Measurements from ENCODE around the gene NTN5. TPM values are rescaled to one million over a fixed set of nuclear protein-coding genes. Genes with fewer than 3 reads are reported as not detected.

The NTN5 gene, protein sequence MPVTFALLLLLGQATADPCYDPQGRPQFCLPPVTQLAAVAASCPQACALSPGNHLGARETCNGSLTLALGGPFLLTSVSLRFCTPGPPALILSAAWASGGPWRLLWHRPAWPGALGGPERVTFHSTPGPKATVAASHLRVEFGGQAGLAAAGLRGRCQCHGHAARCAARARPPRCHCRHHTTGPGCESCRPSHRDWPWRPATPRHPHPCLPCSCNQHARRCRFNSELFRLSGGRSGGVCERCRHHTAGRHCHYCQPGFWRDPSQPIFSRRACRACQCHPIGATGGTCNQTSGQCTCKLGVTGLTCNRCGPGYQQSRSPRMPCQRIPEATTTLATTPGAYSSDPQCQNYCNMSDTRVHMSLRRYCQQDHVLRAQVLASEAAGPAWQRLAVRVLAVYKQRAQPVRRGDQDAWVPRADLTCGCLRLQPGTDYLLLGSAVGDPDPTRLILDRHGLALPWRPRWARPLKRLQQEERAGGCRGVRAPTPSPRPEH
- 1 to 10 TPM in 1 of 2 donors, under 1 TPM in 1; 0.54 to 2.8 TPM for total RNA-seq

DNA sequence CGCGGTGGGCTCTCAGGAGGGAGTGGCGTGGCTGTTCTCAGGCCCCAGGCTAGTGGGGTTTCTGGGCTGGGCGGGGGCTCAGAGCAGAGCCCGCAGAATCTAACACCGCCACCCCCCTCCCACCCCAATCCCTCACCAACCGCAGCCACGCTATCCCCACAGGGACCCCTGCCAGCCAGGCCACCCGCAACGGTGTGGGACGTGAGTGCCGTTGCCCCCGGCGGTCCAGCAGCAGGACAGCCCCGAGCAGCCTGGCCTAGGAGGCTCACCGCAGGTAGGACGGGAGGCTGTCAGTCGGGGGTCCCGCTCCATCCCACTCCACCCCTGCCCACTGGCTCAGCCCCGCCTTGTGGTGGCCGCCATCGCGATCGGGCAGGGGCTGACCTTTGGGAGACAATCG, at the start of gene NTN5:
Gene NTN5, minus strand, starts transcription at position 24 of the 400 bp plus-strand sequence. CDS start 2,031 bp downstream, outside the sequence.
- ATAC-seq (ENCODE audit: insufficient number of reproducible peaks, low FRiP score, low read depth) (no peak), DNase-seq (ENCODE audit: low spot score) (no peak)
- Histone ChIP-seq H3K27ac (no peak within 1 kb of the TSS), H3K4me3 (no peak within 1 kb of the TSS), H3K4me1 (ENCODE audit: control insufficient read depth in 1 of 2, low read depth in 2 of 2) (peaks cover 0 to 3% of the 10 kb centered on the region in 2 donors), H3K9me3 (no peaks in the 10 kb centered on the region), H3K27me3 (replicated peaks; ENCODE audit: insufficient read depth) (no peaks in the 10 kb centered on the region), H3K36me3 (no peaks in the 10 kb centered on the region)
- TF ChIP-seq, protein P1, sequence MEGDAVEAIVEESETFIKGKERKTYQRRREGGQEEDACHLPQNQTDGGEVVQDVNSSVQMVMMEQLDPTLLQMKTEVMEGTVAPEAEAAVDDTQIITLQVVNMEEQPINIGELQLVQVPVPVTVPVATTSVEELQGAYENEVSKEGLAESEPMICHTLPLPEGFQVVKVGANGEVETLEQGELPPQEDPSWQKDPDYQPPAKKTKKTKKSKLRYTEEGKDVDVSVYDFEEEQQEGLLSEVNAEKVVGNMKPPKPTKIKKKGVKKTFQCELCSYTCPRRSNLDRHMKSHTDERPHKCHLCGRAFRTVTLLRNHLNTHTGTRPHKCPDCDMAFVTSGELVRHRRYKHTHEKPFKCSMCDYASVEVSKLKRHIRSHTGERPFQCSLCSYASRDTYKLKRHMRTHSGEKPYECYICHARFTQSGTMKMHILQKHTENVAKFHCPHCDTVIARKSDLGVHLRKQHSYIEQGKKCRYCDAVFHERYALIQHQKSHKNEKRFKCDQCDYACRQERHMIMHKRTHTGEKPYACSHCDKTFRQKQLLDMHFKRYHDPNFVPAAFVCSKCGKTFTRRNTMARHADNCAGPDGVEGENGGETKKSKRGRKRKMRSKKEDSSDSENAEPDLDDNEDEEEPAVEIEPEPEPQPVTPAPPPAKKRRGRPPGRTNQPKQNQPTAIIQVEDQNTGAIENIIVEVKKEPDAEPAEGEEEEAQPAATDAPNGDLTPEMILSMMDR (IDR thresholded peaks at IDR 0.05) = no peak

DNA sequence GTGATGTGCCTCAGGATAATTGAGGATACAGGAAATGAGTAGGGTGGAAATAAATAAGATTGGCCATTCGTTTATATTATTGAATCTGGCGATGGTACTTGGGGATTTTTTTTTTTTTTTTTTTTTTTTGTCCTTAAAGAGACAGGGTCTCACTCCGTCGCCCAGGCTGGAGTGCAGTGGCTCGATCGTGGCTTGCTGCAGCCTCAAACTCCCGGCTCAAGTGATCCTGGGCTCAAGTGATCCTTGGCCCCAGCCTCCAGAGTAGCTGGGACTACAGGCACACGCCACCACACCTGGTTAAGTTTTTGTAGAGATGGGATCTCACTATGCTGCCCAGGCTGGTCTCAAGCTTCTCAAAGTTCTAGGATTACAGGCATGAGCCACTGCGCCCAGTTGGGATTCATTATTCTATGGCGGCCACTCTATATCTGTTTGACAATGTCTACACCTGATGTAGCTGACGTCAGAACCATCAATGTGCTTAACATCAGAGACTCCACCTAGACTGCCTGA, 49.4 kb upstream of the NTN5 start:
- Histone ChIP-seq H3K27ac (no peak overlapping the region), H3K36me3 (no peaks in the 10 kb centered on the region), H3K4me3 (no peak overlapping the region), H3K4me1 (ENCODE audit: control insufficient read depth in 1 of 2, low read depth in 2 of 2) (peaks cover 0 to 30% of the 10 kb centered on the region in 2 donors), H3K27me3 (replicated peaks; ENCODE audit: insufficient read depth) (no peaks in the 10 kb centered on the region), H3K9me3 (no peaks in the 10 kb centered on the region)
- DNase-seq (ENCODE audit: low spot score) = no peak
- ATAC-seq (ENCODE audit: insufficient number of reproducible peaks, low FRiP score, low read depth) = no peak
- TF ChIP-seq, protein P1 (IDR thresholded peaks at IDR 0.05) = no peak

DNA sequence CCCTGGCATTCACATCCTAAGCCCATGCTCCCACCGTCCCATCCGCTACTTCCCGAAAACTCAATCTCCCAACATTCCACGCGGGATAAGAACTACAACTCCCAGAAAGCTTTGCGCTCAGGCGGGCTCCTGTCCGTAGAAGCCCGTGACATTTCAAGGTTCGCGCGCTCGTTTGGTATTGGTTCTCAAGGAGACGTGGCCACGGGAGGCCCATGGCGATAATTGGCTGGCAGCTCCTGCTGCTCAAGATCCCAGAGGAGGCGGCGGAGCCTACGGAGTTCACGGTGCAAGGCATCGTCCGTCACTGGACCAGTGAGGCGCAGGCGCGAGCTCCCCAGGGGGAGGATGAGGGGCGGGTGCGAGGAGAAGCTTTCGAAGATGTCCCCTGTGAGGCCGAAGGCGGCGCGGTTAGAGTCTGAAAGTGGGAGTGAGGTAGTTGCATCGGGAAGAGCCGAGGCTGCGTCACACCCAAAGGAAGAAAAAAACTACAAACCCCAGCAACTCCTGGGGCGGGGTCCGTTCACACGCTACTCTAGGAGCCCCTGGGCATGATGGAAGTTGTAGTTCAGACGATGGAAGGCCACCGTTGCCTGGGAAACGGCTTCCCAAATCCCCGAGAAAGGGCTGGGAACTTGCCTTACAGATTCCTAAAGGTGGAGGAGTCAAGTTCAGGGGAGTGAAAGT, 47.9 kb upstream of the NTN5 start:
- ATAC-seq (ENCODE audit: insufficient number of reproducible peaks, low FRiP score, low read depth) (peak; percentile 84), DNase-seq (ENCODE audit: low spot score) (peak; percentile 100)
- H3K36me3 ChIP-seq = no peaks in the 10 kb centered on the region
- H3K9me3 ChIP-seq = no peaks in the 10 kb centered on the region
- no peaks in the 10 kb centered on the region for H3K27me3 ChIP-seq (replicated peaks; ENCODE audit: insufficient read depth)
- peaks cover 4 to 44% of the 10 kb centered on the region in 2 donors for H3K4me1 ChIP-seq (ENCODE audit: control insufficient read depth in 1 of 2, low read depth in 2 of 2)
- TF ChIP-seq, protein P1 (IDR thresholded peaks at IDR 0.05) = no peak
- H3K27ac ChIP-seq = peak overlapping the region; percentile 82 to 92
- H3K4me3 ChIP-seq = peak overlapping the region; percentile 73

DNA sequence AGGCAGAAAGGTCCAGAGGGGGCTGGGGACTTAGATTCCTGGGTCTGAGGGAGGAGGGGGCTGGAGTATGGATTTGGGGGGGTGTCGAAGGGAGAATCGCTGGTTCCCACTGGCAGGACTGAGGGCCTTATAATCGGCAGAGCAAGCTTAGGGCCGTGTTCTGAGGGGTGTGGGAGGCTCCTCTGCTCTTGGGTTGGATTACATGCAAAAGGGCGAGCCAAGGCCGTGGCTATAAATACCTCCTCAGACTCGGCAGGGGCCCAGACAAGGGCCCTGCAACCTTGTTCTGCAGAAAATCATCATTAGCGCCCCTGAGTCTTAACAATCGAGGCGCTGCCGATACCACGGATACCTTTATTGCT, 47.4 kb upstream of the NTN5 start:
- no peak for DNase-seq (ENCODE audit: low spot score)
- no peaks in the 10 kb centered on the region for H3K9me3 ChIP-seq
- peak overlapping the region in 1 of 2 donors; percentile 82 for H3K27ac ChIP-seq
- ATAC-seq (ENCODE audit: insufficient number of reproducible peaks, low FRiP score, low read depth) = no peak
- no peaks in the 10 kb centered on the region for H3K27me3 ChIP-seq (replicated peaks; ENCODE audit: insufficient read depth)
- TF ChIP-seq, protein P1 (IDR thresholded peaks at IDR 0.05) = no peak
- peaks cover 4 to 49% of the 10 kb centered on the region in 2 donors for H3K4me1 ChIP-seq (ENCODE audit: control insufficient read depth in 1 of 2, low read depth in 2 of 2)
- H3K4me3 ChIP-seq = peak overlapping the region; percentile 73
- H3K36me3 ChIP-seq = no peaks in the 10 kb centered on the region

Data from thoracic aorta (tissue), 2 donors.